ENCODE measurements around the gene CDKAL1. TPM values are rescaled to one million over a fixed set of nuclear protein-coding genes. Genes with fewer than 3 reads are reported as not detected.

CDKAL1 gene
- total RNA-seq, 1 experiment from 2014 or later, result 20.6 TPM

GRCh38 chr6:20709451-20709850 lies 175.2 kb downstream of the CDKAL1 start (continued):
- no peak for TF ChIP-seq ZNF121 (CRISPR knock-in tag; IDR thresholded peaks at IDR 0.05)
- no peak for TF ChIP-seq ZNF416 (CRISPR knock-in tag; IDR thresholded peaks at IDR 0.05)
- no peak for TF ChIP-seq OVOL2 (CRISPR knock-in tag; IDR thresholded peaks at IDR 0.05; ENCODE audit: borderline replicate concordance)
- TF ChIP-seq STAT6 (CRISPR knock-in tag; conservative IDR thresholded peaks at IDR 0.05; ENCODE audit: low read depth), result no peak
- TF ChIP-seq CDX4 (CRISPR knock-in tag; IDR thresholded peaks at IDR 0.05; ENCODE audit: borderline replicate concordance), result no peak

GRCh38 chr6:20710341-20710740 lies 176.1 kb downstream of the CDKAL1 start:
- H3K9me3 Mint-ChIP-seq, result no peaks in the 10 kb centered on the region
- POLR2A ChIA-PET, result no interaction called here
- no peak overlapping the region for H3K4me3 Mint-ChIP-seq
- no peak for TF ChIP-seq ZNF263 (CRISPR knock-in tag; IDR thresholded peaks at IDR 0.05; ENCODE audit: low read depth)
- TF ChIP-seq PRDM15 (CRISPR knock-in tag; IDR thresholded peaks at IDR 0.05), result no peak
- TF ChIP-seq ZSCAN18 (CRISPR knock-in tag; IDR thresholded peaks at IDR 0.05), result no peak
- no peak for TF ChIP-seq IRF1 (CRISPR knock-in tag; IDR thresholded peaks at IDR 0.05)
- no peak for TF ChIP-seq AFF4 (CRISPR knock-in tag; IDR thresholded peaks at IDR 0.05; ENCODE audit: borderline replicate concordance)
- no peak for TF ChIP-seq NFATC4 (CRISPR knock-in tag; IDR thresholded peaks at IDR 0.05)
- TF ChIP-seq CREB1 (CRISPR knock-in tag; IDR thresholded peaks at IDR 0.05), result no peak
- no peak for TF ChIP-seq CDX4 (CRISPR knock-in tag; IDR thresholded peaks at IDR 0.05; ENCODE audit: borderline replicate concordance)
- TF ChIP-seq OVOL2 (CRISPR knock-in tag; IDR thresholded peaks at IDR 0.05; ENCODE audit: borderline replicate concordance), result no peak
- H3K36me3 Mint-ChIP-seq, result no peaks in the 10 kb centered on the region
- H3K4me1 Mint-ChIP-seq, result peaks cover 27% of the 10 kb centered on the region
- no peak for ATAC-seq
- CTCF ChIA-PET, result no interaction called here
- no peak for DNase-seq (ENCODE audit: low spot score)
- no peak overlapping the region for H3K27ac Mint-ChIP-seq
- no peaks in the 10 kb centered on the region for H3K27me3 Mint-ChIP-seq (ENCODE audit: low read depth)
